GM19193 (cell line): ENCODE measurements around the gene RASSF4.

Experiments used
- POLR2A ChIP-seq: IDR thresholded peaks from 4 replicates; pipeline ENCODE4 v1.6.1; 2011; ENCODE audit not compliant: insufficient read depth, insufficient read length; ENCODE audit errors: extremely low read depth

The RASSF4 gene

DNA sequence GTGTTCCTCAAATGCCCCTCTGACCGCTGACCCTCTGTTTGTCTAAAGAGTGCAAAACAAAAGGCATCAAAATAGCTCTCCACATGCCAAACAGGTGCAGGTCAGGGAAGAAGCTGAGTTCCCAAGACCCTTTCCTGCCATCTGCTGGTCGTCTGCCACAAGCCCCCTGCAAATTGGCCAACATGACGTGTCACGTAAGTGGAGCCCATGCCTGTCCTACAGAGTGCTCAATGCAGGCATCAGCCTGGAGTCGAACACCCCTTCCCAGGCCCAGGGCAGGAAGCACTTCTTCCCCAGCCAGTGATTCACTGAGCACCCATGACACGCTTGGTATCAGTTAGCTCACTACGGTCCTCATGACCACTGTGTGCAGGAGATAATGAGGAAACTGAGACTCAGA lies 34.4 kb upstream of the RASSF4 start:
- no peak for TF ChIP-seq POLR2A

DNA sequence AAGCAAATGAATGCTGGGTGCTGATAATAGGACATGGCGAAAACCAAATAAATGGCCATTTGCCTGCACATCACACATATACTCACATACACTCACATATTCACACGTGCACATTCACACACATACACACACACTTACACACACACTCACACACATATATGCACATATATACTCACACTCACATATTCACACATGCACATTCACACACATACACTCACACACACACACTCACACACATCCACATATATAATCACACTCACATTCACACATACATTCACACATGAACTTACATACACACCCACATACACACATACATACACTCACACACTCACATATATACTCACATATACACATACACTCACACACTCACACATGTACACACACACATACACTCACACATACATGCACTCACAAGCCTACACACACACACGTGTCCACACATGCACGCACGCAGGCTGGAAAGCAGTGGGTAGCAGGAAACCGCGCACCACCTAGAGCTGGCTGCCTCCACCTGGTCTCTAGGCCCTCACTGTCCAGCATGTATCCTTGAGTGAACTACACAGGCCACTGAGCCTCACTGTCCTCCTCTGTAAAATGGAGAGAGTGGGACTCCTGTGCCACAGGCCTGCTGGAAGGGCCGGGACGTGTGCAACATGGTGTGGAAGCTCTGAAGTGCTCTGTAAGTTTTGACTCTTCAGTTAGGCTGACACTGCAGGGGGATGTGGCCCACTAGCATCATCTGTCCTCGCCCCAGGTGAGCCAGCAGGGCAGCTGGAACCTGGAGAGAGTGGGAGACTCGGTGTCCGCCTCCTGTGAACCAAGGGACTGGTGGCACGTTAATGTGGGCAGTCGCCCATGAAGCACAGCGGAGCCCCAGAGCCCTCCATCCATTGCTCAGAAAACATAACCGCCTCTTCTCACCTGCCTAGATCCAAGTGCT lies 33.5 kb upstream of the RASSF4 start:
- no peak for TF ChIP-seq POLR2A

DNA sequence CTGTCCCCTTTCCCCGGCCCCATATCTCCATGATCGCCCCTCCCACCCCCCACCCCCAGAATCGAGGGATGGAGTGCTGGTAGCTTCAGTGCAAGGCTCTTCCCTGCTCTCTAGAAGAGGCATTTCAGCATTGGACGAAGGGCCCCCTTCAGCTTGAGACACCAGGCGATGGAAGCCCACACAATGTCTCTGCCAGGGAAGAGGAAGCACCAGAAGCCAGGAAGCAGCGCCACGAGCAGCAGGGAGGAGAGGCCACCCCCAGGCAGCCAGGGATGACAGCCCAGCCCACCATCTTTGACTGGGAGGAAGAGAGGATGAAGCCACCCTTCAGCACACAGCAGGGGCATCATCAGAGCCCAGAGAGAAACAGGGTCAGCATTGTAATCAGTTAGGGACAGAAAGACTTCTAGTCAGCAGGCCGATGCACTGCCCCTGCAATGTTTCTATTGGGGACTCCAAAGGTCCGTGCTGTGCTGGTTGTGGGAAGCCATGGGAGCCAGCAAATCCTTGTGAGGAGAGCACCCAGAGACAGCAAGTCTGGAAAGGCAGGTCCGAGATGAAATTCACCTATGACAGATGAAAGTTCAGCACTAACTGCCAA lies 32.8 kb upstream of the RASSF4 start:
- TF ChIP-seq POLR2A: no peak

DNA sequence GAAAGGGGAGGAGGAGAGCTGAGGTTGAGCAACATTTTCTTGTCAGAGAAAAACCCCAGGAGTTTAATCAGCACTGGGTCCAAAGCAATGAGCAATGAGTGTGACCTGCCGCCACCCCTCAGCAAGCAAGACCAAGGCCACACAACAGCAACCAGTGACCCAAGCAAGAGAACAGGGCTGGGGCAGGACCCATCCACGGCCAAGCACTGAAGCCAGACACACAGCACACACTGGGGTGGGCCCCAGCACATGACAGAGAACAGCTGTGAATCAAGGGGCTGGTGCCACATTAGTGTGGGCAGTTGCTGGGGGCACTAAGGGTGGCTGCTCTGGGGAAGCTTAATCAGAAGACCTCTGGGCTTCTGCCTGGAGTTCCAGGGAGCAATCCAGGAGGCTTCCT lies 32.2 kb upstream of the RASSF4 start:
- no peak for TF ChIP-seq POLR2A

DNA sequence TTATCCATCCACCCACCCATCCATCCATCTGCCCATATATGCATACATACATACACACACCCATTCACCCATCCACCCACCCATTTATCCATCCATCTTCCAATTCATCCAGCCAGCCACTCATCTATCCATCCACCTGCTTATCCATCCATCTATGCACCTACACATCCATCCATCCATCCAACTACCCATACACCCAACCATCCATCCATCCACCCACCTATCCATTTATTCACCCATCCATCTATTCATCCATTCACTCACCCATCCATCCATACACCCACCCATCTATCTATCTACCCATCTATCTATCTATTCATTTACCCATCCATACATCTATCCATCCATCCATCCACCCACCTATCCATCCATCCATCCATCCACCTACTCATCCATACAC lies 31.1 kb upstream of the RASSF4 start:
- TF ChIP-seq POLR2A: no peak

- no peak for TF ChIP-seq POLR2A
Observed at GRCh38 chr10:44929356-44930255, 30.0 kb upstream of the RASSF4 start.

DNA sequence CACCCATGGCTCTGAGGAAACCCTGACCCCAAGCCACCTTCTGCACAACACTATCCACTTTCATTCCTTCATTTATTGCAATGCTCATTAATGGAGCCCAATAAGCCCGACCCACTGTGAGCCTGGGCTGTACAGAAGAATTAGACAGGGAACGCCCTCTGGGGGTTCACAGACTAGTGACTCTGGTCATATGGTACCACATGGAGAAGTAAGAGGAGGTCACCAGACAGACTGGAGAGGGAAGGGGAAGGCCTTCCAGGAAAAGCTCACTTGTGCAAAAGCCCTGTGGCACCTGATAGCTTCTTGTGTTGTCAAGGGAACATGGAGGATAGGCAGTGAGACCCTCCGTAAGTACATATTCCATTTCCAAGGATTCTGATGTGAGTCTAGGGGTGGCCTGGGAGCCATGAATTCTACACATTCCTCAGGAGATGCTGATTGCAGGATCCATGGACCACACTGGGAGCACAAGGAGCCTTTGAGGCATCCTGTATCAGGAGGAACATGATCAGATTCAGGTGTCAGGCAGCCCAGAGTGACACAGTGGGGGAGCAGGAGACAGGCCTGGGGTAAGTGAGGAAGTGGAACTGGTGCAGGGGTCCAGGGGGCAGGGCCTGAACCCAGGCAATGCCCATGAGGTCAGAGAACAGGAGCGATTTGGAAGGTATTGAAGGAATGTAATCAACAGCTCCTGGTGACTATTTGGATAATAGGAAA lies 28.5 kb upstream of the RASSF4 start:
- TF ChIP-seq POLR2A: no peak

- TF ChIP-seq POLR2A: no peak
Observed at GRCh38 chr10:44931621-44932516, 27.7 kb upstream of the RASSF4 start.

GRCh38 chr10:44932517-44933450 lies 26.8 kb upstream of the RASSF4 start:
- TF ChIP-seq POLR2A: no peak

GRCh38 chr10:44933451-44934321 lies 25.9 kb upstream of the RASSF4 start:
- TF ChIP-seq POLR2A: no peak

DNA sequence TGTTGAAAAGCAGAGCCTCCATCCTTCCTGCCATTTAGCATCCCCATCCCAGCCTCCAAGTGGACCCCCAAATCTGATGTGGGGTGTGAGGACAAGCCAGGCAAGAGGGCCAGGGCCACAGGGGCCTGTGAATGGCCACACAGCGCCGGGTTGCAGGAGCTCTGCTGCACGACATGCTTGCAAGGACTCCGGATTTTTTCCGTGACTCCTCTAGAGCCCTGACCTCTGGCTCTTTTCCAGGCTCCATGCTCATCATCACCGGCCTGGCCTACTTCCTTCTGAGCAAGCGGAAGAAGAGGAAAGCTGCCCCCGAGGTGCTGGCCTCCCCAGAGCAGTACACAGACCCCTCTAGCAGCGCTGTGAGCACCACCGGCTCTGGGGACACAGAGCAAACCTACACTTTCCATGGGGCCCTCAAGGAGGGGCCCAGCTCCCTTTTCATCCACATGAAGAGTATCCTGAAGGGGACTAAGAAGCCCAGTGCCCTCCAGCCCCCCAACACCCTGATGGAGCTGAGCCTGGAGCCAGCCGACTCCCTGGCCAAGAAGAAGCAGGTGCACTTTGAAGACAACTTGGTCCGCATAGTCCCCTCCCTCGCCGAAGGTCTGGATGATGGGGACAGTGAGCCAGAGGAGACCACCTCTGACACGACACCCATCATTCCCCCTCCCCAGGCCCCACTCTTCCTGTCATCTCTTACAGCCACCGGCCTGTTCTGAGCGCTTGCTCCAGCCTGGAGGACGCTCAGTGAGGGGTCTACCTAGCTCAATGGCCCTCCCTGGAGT lies 25.0 kb upstream of the RASSF4 start:
- no peak for TF ChIP-seq POLR2A
